ES-I3 (cell line): Measurements from ENCODE around the gene CAMK4.

Source experiments
- H3K36me3 ChIP-seq: 2 replicates; pipeline ENCODE4 v1.6.1; 2013; ENCODE audit warnings: mild to moderate bottlenecking, low read length, control low read depth, moderate library complexity; ENCODE audit not compliant: insufficient read depth
- H3K4me1 ChIP-seq: 2 replicates; pipeline ENCODE4 v1.6.1; 2013; ENCODE audit warnings: mild to moderate bottlenecking, control low read depth, low read length; ENCODE audit not compliant: insufficient read depth
- H3K9ac ChIP-seq: 2 replicates; pipeline ENCODE4 v1.6.1; 2013; ENCODE audit warnings: low read depth, mild to moderate bottlenecking, low read length, moderate library complexity
- H3K9me3 ChIP-seq: 2 replicates; pipeline ENCODE4 v1.6.1; 2013; ENCODE audit warnings: mild to moderate bottlenecking, low read length, moderate library complexity; ENCODE audit not compliant: control insufficient read depth, insufficient read depth

CAMK4 gene

GRCh38 chr5:111383288-111383970 lies 159.2 kb downstream of the CAMK4 start:
- no peak overlapping the region for H3K9ac ChIP-seq
- H3K4me1 ChIP-seq = no peaks in the 10 kb centered on the region

GRCh38 chr5:111384220-111384619 lies 160.0 kb downstream of the CAMK4 start:
- no peaks in the 10 kb centered on the region for H3K9me3 ChIP-seq
- no peak overlapping the region for H3K9ac ChIP-seq
- no peaks in the 10 kb centered on the region for H3K36me3 ChIP-seq
- H3K4me1 ChIP-seq = no peaks in the 10 kb centered on the region

More at GRCh38 chr5:111383288-111383970, 159.2 kb downstream of the CAMK4 start:
- no peaks in the 10 kb centered on the region for H3K9me3 ChIP-seq
- no peaks in the 10 kb centered on the region for H3K36me3 ChIP-seq

DNA sequence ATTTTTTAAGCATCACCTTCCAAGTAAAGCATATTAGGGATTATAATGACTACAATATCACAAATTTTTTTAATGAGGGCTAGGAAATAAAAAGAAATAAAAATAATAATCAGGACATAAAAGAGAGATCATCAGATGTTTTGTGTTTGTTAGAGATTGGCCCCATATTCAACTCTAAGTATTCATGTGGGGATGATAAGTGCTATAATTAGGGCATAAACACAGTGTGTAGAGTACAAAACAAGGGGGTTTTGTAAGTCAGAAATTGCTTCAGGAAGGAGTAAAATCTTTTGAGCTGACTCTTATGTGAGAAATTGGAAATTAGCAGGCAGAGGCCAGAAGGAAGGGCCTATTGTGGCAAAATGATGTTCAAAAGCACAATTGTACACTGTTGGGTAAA lies 160.9 kb downstream of the CAMK4 start:
- Histone ChIP-seq H3K36me3 (no peaks in the 10 kb centered on the region), H3K4me1 (no peaks in the 10 kb centered on the region), H3K9ac (no peak overlapping the region), H3K9me3 (no peaks in the 10 kb centered on the region)

GRCh38 chr5:111385970-111386831 lies 162.0 kb downstream of the CAMK4 start:
- Histone ChIP-seq H3K9ac (no peak overlapping the region), H3K36me3 (no peaks in the 10 kb centered on the region), H3K4me1 (no peaks in the 10 kb centered on the region), H3K9me3 (no peaks in the 10 kb centered on the region)

DNA sequence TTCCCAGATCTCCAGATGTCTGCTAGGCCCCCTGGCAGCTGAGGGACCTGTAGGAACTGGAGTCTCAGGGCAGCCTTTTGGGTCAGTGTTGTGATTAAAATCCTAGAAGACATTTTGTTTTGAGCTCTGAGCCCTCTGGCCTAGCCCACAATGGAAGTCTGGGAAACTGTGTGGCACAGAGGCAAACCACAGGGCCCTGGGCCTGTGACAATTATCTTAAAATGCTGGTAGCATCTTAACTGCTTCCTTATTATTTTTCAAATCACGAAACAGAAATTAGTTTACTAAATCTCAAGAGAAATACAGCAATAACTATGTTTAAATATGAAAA lies 162.6 kb downstream of the CAMK4 start:
- Histone ChIP-seq H3K4me1 (no peaks in the 10 kb centered on the region), H3K9me3 (no peaks in the 10 kb centered on the region), H3K9ac (no peak overlapping the region), H3K36me3 (no peaks in the 10 kb centered on the region)

DNA sequence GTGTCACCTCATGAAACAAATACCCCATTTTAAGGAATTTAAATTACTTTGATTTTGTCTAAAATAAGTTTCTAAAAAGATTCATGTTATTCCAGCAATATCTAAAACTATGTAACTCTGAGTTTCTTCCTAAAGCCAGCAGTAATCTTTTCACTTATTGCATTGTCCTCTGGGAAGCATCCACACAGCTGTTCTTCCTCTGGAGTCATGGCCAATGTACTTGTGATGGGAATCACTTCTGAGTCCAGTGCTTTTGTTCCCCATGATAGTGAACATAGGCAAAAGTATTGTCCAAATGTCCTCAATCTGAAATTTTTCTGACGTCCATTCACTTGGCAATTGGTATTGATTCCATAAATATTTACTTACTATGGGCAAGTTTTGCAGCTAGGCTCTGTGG lies 163.2 kb downstream of the CAMK4 start:
- H3K9ac ChIP-seq = no peak overlapping the region
- H3K36me3 ChIP-seq = no peaks in the 10 kb centered on the region

GRCh38 chr5:111389390-111390082 lies 165.4 kb downstream of the CAMK4 start:
- Histone ChIP-seq H3K9me3 (no peaks in the 10 kb centered on the region), H3K9ac (no peak overlapping the region), H3K4me1 (no peaks in the 10 kb centered on the region), H3K36me3 (no peaks in the 10 kb centered on the region)

More for the DNA sequence above, 163.2 kb downstream of the CAMK4 start:
- no peaks in the 10 kb centered on the region for H3K9me3 ChIP-seq
- no peaks in the 10 kb centered on the region for H3K4me1 ChIP-seq

GRCh38 chr5:111392181-111392580 lies 168.0 kb downstream of the CAMK4 start:
- Histone ChIP-seq H3K9me3 (no peaks in the 10 kb centered on the region), H3K36me3 (no peaks in the 10 kb centered on the region), H3K9ac (no peak overlapping the region), H3K4me1 (no peaks in the 10 kb centered on the region)

DNA sequence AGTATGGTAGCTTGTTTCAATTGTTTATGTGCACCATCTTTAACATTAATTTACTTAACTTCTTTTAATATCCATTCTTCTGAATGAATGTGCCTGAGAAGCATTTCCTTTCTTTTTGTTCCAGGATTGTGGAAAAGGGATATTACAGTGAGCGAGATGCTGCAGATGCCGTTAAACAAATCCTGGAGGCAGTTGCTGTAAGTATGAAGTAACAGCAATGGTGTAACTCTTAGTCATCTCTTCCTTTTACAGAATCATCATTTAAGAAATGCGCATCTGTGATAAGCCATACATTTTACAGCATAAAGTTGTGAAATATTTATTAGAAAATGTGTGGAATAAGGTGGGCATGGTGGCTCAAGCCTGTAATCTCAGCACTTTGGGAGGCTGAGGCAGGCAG lies 170.4 kb downstream of the CAMK4 start:
- no peaks in the 10 kb centered on the region for H3K9me3 ChIP-seq
- H3K36me3 ChIP-seq = no peaks in the 10 kb centered on the region
- no peaks in the 10 kb centered on the region for H3K4me1 ChIP-seq
- no peak overlapping the region for H3K9ac ChIP-seq

- Histone ChIP-seq H3K4me1 (no peaks in the 10 kb centered on the region), H3K9ac (no peak overlapping the region), H3K36me3 (no peaks in the 10 kb centered on the region), H3K9me3 (no peaks in the 10 kb centered on the region)
Observed at GRCh38 chr5:111398013-111398412, 173.8 kb downstream of the CAMK4 start.

GRCh38 chr5:111399113-111399512 lies 174.9 kb downstream of the CAMK4 start:
- H3K36me3 ChIP-seq = no peaks in the 10 kb centered on the region
- no peaks in the 10 kb centered on the region for H3K4me1 ChIP-seq
- no peak overlapping the region for H3K9ac ChIP-seq
- no peaks in the 10 kb centered on the region for H3K9me3 ChIP-seq

DNA sequence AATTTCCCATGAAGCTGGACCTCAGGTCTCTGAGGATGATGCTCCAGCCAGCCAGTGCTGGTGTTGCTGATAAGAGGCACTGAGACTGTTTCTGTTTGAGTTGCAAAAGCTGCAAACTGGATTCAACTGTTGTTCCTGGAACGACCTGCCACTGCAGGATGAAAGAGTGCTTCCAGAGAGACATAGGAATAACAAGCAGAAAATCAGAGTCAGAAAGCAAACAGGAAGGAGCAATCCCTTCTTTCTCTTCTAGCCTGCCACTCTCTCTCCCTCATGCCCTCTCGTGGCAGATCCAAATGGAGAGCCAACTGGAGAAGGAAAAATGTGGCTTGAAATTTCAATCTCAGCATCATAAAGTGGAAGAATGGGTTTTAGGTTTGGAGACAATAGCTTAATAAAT lies 177.7 kb downstream of the CAMK4 start:
- no peaks in the 10 kb centered on the region for H3K9me3 ChIP-seq
- H3K4me1 ChIP-seq = no peaks in the 10 kb centered on the region
- no peak overlapping the region for H3K9ac ChIP-seq
- no peaks in the 10 kb centered on the region for H3K36me3 ChIP-seq

- Histone ChIP-seq H3K4me1 (no peaks in the 10 kb centered on the region), H3K9me3 (no peaks in the 10 kb centered on the region; the same call in 1 of the 2 replicates), H3K36me3 (no peaks in the 10 kb centered on the region), H3K9ac (no peak overlapping the region)
Observed at GRCh38 chr5:111404270-111404769, 180.1 kb downstream of the CAMK4 start.

DNA sequence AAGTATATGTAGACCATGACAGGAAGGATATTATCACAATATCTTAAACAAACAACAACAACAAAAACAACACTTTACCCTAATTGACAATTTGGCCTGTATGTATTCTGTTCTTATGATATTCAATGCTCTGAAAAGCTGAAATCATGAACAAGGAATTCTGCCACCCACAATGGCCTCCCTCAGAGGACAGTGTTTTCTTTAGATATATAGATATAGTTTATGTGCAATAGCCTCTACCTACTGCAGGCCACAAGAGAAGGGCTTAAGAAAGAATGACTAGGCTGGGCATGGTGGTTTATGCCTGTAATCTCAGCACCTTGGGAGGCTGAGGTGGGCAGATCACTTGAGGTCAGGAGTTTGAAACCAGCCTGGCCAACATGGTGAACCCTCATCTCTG lies 183.4 kb downstream of the CAMK4 start:
- no peaks in the 10 kb centered on the region; the same call in 1 of the 2 replicates for H3K9me3 ChIP-seq
- no peak overlapping the region for H3K9ac ChIP-seq
- no peaks in the 10 kb centered on the region for H3K36me3 ChIP-seq
- no peaks in the 10 kb centered on the region for H3K4me1 ChIP-seq
